Pulmonary artery endothelial cell (primary cell): ENCODE data around the gene SLC22A1. TPM values are rescaled to one million over a fixed set of nuclear protein-coding genes. Genes with fewer than 3 reads are reported as not detected.
"Not testable (repeated sequence)": the region's sequence is repeated elsewhere in the genome, so short reads cannot be mapped to it uniquely, and the experiment has no call there.

Experiments
- DNase-seq: peaks from one replicate; pipeline ENCODE4 v3.0.0-alpha.2; 2011; ENCODE audit warnings: low read depth, low spot score
- total RNA-seq: library from RNA; depleted of rRNA; stranded (reverse); fragments of >200 nt; gene quantifications from 2 replicates; pipeline ENCODE4 v1.2.3, GENCODE V29; 2014

SLC22A1 gene
- total RNA-seq, 1 donor from 2014 or later = 0.07 TPM

- no peak for DNase-seq
Observed at GRCh38 chr6:160093061-160093460, 28.6 kb upstream of the SLC22A1 start.

GRCh38 chr6:160093946-160094345, 27.7 kb upstream of the SLC22A1 start:
- DNase-seq = no peak

DNA sequence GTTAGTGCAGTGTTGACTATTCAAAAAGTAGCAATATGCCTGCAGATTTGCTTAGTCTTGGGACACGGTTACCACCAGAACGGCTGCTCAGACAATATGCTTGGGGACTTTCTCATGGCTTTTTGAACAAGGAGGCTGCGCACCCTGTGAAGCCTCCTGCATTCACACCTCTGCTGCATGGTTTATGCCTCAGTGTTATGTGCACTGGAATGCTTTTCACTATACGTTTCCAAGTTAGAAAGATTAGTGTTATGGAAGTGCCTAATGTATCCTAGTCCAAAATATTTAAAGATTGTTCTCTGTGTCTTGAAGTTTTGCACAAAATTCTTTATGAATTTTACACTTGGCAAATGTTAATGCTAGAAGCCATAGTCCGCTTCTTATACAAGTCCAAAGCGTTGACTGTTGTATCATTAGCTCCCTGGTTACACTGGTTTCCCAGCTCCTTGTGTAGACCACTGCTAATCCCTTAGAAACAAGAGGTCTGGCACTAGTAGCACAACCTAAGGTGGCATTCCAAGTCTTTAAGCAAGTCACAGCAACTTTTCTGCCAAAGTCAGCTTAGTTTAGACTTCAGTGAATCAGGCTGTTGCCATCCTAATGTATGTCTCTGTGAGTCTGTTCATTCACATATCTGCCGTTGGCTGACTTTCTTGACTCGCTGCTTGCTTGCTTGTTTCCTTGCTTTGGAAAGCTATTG, 26.3 kb upstream of the SLC22A1 start:
- no peak for DNase-seq

GRCh38 chr6:160101277-160102205, 20.1 kb upstream of the SLC22A1 start:
- no peak for DNase-seq

GRCh38 chr6:160102399-160102798, 19.2 kb upstream of the SLC22A1 start:
- no peak for DNase-seq

- no peak for DNase-seq
Observed at GRCh38 chr6:160102956-160103824, 18.4 kb upstream of the SLC22A1 start.

DNA sequence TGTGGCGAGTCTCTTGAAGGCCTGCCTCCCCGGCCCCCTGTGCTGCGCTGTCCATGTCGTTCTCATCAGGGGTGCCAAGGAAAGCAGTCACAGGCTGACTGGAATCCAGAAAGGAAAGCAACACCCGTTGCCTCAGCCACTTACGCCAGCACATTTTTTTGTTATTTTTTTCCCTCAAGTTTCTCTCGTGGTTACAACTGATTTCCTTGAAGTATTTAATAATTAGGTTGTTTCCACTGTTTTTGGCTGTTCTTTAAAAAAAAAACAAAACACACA, 17.9 kb upstream of the SLC22A1 start:
- no peak for DNase-seq

DNA sequence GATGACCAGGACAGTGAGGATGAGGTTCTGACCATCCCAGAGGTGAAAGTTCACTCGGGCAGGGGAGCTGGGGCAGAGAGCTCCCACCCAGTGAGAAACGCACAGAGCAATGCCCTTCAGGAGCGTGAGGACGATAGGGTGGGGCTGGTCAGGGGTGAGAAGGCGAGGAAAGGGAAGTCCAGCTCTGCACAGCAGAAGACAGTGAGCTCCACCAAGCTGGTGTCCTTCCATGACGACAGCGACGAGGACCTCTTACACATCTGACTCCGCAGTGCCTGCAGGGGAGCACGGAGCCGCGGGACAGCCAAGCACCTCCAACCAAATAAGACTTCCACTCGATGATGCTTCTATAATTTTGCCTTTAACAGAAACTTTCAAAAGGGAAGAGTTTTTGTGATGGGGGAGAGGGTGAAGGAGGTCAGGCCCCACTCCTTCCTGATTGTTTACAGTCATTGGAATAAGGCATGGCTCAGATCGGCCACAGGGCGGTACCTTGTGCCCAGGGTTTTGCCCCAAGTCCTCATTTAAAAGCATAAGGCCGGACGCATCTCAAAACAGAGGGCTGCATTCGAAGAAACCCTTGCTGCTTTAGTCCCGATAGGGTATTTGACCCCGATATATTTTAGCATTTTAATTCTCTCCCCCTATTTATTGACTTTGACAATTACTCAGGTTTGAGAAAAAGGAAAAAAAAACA, 16.6 kb upstream of the SLC22A1 start:
- DNase-seq = no peak

- DNase-seq = no peak
Observed at GRCh38 chr6:160106010-160106409, 15.6 kb upstream of the SLC22A1 start.

DNA sequence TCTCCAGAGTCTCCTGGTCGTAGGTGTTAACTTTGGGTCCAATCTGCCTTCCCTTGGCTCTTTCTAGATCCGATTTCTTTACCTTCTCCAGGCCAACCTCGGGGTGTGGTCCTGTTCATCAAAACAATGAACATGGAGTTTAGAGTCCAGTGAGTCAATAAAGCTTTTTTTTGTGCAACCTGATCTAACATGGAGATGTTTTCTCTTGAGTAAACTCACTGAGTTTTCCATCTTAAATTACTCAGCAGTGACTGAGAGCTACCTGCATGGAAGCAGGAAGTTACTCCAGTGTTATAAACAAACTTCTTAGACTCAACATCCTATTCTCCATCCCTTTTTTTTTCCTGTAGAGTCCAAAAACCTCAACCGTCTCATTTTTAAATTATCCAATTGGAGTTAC, 14.9 kb upstream of the SLC22A1 start:
- no peak for DNase-seq

DNA sequence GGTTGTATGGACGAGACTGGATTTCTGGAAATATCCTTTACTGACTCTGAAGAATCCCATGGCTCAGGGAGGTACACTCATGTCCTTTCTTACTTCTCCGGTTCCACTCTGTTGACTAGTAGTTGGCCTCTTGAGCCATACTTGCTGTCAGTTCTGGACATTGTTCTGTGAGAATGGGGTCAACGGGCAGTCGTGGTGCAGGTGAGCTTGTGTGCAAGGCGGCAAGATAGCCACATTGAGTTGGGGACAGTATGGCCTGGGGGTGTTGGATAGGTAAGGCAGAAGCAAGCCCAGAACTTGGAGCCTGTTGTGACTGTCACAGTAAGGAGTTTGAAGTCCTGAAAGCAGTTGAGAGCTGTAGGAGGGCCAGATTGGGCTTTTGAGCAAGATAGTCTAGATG, 13.5 kb upstream of the SLC22A1 start:
- DNase-seq = no peak

DNA sequence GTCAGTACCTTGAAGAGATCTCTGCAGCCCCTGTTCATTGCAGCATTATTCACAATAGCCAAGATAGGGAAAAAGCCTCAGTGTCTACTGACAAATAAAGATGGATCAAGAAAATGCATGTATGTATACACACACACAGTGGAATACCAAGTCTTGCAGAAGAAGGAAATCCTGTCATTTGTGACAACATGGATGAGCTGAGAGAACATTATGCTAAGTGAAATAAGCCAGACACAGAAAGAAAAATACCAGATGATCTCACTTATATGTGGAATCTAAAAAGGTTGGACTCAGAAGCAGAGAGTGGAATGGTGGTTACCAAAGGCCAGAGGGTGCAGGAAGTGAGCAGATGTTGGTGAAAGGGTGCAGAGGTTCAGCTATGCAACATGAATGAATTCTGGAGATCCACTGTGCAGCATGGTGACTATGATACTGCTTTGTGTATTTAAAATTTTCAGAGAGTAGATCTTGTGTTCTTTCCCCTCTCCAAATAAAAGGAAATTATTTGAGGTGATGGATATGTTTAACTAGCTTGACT, 11.0 kb upstream of the SLC22A1 start:
- no peak for DNase-seq

- no peak for DNase-seq
Observed at GRCh38 chr6:160111806-160112205, 9.8 kb upstream of the SLC22A1 start.

GRCh38 chr6:160112628-160113299, 8.9 kb upstream of the SLC22A1 start:
- no peak for DNase-seq

DNA sequence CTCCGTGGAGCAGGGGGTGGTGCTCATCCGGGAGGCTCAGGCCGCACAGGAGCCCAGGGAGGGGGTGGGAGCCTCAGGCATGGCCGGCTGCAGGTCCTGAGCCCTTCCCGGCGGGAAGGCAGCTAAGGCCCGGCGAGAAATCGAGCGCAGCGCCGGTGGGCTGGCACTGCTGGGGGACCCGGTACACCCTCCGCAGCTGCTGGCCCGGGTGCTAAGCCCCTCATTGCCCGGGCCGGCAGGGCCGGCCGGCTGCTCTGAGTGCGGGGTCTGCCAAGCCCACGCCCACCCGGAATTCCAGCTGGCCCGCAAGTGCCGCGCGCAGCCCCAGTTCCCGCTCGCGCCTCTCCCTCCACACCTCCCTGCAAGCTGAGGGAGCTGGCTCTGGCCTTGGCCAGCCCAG, 7.1 kb upstream of the SLC22A1 start:
- not testable (repeated sequence) for DNase-seq

DNA sequence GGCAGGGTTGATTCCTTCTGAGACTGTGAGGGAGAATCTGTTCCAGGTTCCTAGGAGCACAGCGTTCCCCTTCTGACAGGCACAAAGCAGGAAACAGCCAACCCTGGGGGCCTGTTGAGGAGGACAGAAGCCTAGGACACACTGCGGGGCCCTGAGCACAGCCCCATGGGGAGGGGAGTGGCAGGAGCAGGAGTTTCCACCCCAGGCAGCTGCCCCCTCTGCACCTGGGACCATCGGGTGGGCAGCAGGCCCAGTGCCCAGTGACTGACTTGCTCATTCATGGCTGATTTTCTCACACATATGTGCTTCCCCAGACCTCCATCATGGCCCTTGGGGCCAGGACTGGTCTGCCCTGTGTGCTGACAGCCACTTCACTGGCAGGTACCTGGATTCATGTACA, 6.2 kb upstream of the SLC22A1 start:
- no peak for DNase-seq

DNA sequence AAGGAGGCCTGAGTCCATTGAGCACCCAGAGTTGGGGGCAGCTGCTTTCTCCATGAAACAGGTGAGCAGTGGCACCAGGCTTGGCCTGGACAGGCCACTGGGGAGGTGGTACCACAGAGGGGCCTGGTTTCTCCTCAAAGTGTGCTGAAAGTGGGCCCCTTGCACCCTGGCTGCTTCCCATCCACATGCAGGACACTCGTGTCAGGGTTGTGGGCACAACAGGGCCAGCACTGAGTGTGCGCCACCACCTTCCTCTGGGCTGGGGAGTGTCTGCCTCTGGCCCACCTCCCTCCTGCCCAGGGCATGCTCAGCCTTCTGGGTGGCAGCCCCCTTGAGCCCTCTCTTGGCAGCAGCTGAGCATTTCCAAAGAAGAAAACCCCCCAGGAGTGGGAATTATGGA, 5.2 kb upstream of the SLC22A1 start:
- no peak for DNase-seq

DNA sequence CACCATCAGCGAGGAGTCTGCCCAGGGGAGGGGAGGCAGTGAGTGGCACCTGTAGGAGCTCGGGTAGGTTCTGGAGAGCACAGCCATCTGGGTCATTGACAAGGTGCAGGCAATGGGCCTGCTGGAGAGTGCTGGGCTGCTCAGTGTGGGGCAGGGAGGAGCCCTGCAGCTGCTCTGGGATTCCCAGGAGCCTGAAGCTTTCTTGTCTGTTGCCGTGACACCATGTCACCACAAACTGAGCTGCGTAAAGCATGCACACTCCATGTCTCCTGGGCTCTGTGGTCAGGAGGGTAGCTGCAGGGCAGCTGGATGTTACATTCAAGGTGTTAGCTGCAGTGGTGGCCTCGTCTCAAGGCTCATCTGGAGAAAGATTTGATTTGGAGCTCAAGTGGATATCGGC, 4.5 kb upstream of the SLC22A1 start:
- DNase-seq = no peak

GRCh38 chr6:160118620-160119229, 2.9 kb upstream of the SLC22A1 start:
- no peak for DNase-seq

DNA sequence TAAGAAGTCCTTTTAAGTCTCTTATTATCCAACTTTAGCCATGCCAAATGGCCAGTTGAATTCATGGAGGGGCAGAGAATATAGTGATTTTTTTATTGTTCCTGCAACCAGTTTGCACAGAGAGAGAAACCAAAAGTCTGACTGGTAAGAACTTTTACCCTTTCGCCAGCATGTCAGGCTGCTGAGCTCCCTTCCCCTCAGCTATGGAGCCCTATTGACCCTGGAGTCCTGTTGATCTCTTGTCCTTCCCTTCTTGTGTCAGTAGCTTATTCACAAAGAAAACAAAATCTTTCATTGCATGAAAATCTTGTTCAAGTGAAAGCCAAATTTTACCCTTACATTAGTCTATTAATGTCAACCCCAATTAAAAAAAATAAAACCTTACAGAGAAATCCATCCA, 1.5 kb upstream of the SLC22A1 start:
- DNase-seq = no peak
